Measurements from ENCODE around the gene AHCYL1.
"Not testable (repeated sequence)": the region's sequence is repeated elsewhere in the genome, so short reads cannot be mapped to it uniquely, and the experiment has no call there.

AHCYL1 gene

DNA sequence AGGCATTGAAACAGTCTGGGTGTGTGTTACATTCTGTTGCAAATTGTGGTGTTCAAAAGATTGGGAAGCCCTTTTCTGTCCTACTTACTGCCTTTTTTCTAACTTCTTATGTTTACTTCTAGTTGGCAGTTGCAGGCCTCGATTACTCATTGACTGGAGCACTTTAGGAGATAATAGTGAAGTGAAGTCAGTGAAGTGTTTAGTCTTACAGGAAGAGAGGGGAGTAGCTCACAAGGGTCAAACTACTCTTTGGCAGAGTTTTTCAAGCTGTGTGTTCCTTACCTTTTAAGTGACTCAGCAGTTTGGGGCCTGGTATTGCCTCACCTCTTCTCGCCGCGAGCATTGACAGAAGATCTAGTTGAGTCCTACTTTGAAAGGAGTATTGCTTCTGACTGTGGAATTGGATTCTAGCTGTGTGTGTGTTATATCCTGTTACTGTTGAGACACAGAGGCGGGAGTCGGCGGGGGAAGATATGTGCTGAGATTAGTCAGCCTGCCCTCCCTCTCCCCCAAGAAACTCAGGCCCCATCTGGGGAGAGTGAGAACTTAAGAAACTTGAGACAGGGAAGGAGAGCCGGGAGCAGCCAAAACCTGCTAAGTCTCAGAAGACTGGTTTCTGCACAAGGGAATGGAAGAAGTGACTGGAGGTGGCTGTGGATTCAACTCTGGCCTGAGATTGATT, 19.3 kb downstream of the AHCYL1 start:
- DNase-seq = peak; percentile 41

DNA sequence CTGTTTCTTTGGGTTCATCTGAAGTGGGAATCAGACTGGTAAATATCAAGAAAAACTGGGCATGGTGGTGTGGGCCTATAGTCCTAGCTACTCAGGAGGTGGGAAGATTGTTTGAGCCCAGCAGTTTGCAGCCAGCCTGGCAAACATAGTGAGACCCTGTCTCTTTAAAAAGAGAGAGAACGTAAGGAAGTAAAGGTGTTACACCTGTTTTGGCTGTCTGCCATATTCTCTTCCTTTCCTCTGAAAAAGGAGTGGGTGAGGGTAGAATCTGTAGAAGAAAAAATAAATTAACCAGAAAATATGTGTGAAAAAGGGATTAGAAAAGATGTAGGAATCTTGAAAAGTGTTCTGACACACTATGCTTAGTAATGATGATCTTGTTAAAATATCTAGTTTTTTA, 20.0 kb downstream of the AHCYL1 start:
- DNase-seq = no peak

DNA sequence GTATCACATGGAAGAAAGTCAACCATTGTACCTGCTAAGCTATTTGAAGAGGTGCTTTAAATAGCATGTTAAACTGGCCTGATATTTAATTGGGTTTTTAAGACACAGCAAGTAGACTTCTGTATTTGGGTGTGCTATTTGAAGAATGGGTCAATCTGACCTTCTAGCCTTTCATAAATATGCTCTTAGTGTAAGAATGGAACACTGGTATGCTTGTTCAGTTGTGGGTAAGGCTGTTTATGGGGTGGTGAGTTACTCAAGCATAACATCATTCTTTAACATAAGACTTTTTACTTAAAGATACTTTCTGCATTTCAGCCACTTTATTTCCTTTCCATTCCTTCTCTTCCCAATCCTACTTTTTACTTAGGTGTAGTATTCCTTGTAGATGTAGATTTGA, 21.4 kb downstream of the AHCYL1 start:
- DNase-seq = no peak

DNA sequence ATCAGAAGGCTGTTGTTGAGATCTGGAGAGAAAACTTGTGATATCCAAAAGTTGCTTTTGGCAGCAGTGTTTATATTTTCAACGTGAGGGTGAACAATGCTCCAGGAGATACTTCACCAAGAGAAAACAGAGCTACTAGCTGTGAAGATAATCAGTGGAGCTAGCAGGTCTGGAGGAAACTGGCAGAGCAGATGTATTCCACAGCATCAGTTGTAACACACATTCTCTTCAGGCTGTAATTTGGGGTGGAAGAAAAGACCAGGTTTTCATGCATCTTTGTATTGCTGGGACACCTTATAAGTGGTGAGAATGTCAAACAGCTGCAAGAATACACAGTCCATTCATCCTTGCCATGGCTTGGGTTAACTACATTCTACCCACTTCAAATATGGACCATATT, 22.0 kb downstream of the AHCYL1 start:
- no peak for DNase-seq

DNA sequence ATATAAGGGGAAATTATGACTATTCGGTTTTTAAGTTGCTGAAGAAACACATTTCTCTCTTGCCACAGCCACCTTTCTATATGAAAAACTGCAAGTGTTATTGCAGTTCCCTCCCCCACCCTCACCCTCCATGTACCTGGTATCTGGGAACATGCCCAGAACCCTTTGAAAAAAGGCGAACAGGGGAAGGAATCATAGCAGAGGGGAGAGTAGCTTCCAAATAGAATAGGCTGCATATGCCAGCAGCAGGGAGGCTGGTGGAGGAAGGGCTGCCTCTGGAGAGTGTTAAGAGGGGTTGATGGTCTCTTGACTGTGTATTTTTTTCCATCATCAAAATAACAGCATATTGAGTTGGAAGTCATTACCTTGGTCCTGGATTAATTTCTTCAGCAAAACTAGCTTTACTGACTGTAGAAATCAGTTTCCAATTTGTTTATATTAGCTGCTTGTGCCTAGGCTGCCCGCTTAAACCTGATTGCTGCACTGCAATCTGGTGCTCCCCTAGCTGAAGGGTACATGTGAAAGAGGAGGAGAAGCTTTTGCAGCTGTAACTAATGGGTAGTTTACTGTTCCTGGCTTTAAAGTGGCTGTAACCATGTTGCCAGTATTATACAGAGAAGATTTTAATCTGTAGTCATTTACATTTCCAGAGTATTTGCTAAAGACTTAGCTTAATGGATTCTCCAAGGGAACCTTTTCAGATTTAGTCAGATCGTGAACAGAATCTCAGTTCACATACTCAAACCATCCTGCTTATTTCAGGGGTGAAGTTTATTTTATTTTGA, 22.7 kb downstream of the AHCYL1 start:
- no peak for DNase-seq

DNA sequence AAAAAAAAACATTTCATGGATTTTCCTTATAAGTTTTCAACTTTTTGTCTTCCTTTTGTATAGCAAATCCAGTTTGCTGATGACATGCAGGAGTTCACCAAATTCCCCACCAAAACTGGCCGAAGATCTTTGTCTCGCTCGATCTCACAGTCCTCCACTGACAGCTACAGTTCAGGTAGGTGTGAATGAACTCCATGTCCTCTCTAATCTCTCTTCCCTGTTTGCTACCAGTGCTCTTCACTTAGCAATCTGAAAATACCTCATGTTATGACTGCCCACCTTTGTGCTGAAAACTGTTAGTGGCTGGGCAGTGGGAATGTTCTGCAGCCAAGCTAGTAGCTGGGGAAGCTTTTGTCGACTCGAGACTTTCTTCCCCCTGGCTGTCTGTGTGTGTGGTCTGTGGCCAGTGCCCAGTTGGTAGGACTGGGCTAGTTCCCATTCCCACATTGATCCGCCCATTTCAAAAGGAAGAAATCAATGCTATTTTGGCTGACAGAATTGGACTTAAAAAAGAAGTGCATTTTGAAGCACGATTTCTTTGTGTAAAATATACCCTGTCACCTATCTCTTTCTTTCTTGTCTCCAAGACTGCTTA, 24.5 kb downstream of the AHCYL1 start:
- no peak for DNase-seq

DNA sequence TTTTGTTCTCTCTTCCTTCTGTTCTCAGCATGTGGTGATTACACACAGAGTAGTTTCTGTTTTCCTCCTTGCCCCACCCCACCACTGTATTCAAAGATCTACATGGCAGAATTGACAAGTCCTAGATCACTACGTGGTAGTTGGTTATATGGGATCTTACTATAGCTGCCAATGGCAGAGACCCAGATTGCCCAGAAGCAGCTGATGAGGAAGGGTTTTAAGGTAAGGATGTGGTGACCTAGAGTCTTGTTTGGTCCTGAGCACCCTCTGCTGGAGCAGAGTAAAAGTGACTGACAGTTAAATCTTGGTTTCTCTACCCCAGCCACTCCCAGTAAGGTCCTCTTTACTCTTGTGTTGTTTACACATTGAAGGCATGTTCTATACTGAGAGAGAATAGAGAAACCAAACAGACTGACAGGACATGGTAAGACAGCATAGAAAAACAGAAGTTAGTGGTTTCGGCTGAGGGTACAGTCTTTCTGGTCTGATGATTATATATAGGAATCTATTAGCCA, 27.0 kb downstream of the AHCYL1 start:
- DNase-seq = peak; percentile 14

DNA sequence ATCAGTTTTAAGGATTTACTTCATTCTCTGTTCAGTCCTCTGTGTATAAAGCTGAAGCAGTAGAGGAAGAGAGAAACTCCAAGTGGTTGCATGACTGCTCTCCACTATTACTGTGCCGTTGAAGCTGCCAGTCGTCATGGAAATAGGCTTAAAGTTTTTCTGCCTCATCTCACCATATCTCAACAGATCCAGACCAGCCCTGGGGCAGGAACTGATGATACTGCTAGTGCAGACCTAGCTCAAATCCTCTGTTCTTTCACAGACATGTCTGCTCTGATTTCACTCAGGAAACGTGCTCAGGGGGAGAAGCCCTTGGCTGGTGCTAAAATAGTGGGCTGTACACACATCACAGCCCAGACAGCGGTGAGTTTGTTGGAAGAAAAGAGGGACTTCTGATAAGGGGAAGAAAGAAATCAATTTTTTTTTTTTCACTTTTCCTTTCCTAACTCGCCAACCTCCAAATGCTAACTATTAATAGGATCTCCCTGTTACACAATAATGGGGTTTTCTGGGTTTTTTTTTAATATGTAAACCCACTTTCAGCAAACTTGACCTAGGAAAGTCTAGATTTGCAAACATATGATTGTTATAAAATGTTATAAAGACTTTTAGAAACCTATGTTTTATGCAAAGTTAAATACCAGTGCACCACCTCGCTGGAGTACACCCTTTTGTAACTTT, 27.7 kb downstream of the AHCYL1 start:
- no peak for DNase-seq

DNA sequence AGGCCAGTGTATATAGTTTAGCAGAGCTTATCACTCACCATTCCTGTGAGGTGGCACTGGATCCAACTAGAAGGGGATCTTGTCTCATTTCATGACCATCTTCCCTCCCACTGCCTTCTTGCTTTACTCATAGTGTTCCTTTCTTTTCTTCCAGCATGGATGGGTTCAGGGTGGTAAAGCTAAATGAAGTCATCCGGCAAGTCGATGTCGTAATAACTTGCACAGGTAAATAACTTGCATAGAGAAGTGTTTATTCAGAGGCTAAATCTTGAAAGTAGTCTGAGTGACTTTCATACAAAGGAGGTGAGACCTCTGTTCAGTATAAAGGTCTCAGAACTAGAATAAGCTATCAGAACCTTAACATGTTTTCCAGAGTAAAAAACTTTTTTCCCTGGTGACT, 33.2 kb downstream of the AHCYL1 start:
- DNase-seq = no peak

DNA sequence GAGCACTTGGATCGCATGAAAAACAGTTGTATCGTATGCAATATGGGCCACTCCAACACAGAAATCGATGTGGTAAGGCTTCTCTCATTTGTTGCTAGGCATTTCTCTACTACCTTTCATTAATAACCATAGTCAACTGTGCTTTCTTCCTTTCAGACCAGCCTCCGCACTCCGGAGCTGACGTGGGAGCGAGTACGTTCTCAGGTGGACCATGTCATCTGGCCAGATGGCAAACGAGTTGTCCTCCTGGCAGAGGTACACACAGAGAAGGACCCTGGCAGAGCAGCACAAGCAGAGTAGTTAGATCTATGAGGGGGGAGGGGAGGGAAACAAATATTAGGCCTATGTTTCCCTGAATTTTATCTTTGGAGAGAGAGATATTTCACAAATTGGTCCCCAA, 33.8 kb downstream of the AHCYL1 start:
- no peak for DNase-seq

DNA sequence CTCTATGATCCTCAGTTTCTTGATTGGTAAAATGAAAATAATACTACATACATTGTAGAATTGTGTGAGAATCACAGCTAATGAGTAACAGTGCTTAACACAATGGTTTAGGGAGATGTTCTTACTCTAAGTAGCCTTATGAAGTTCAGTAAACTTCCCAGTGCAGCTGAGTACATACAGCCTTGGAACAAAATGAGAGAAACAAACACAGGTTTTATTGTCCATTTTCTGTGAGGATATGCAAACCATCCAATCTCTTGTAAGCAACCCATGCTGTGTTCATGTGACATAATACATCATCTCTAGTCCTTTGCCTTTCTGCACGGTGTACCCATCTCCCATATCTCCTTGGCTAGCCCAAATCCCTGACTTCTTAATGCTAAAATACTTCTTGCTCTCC, 35.2 kb downstream of the AHCYL1 start:
- no peak for DNase-seq

DNA sequence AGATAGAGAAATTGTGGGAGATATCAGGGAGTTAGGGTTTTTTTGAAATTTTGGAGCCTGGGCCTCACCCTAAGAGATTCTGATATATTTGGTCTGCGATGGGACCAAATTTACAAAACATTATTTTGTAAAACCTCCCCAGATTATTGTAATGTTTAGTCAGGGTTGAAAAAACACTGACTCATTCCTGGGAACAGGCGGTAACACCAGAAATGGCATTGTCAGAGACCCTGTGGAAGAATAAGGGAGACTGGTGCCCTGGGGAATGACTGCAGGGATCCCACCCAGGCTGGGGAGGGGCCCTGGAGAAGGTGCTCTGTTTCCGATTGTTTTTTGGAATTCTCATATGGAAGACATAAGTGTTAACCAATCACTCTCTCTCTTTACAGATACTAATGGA, 36.7 kb downstream of the AHCYL1 start:
- no peak for DNase-seq

DNA sequence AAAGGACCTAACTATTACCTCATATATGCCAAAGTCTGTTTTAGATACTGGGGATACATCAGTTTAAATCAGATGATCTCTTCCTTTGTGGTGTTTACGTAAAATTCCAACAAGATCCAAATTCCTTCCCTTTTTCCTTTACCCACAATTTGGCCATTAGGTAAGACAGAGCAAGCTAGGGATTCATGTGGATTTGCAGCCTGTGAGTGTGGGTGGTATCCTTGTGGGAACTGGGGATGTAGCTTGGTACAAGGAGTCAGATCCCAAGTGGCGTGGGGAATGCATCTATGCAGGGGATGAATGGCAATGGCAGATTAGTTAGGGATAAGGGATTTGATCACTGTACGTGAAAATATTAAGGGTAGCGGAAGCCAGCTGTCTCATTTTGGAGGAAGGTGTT, 40.0 kb downstream of the AHCYL1 start:
- no peak for DNase-seq

DNA sequence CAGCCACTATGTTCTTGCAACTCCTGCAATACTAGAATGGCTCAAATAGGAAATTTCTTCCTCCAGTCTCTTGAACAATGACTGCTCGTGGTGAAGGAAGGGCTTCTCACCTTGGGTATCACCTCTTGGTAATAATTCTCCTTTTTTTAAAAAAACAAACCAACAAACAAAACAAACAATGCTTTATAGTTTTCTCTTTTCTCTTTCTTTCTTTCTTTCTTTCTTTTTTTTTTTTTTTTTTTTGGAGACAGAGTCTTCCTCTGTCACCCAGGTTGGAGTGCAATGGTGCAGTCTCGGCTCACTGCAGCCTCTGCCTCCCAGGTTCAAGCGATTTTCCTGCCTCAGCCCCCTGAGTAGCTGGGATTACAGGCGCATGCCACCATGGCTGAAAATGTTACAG, 46.1 kb downstream of the AHCYL1 start:
- not testable (repeated sequence) for DNase-seq

DNA sequence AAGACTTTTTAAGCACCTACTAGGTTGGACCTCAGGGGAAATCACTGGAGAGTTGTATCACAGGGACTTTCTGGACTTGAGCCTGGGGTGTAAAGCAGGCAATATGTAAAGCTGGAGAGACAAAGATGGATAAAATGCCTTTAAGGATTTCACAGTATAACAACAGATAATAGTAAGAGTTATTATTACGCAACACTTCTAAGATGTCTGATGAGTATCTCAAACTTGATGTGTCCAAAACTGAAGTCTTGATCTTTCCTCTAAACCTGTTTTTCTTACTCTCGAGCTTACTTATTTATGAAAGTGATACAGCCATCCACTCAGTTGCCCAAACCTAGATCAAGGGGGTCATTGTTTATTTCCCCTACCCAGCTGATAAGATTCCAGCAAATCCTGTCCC, 47.8 kb downstream of the AHCYL1 start:
- no peak for DNase-seq

DNA sequence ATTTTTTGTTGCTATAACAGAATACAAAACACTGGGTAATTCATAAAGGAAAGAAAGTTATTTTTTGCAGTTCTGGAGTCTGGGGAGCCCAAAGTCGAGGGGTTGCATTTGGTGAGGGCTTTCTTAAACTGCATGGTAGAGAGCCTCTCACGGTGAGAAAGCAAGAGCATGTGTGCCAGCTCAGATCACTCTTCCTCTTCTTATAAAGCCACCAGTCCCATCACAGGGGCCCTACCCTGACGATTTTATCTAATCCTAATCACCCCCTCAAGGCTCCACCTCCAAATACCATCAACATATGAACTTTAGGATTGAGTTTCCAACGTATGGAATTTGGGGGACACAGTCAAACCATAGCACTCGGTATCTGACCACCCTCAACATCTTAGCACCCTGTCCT, 48.9 kb downstream of the AHCYL1 start:
- no peak for DNase-seq

DNA sequence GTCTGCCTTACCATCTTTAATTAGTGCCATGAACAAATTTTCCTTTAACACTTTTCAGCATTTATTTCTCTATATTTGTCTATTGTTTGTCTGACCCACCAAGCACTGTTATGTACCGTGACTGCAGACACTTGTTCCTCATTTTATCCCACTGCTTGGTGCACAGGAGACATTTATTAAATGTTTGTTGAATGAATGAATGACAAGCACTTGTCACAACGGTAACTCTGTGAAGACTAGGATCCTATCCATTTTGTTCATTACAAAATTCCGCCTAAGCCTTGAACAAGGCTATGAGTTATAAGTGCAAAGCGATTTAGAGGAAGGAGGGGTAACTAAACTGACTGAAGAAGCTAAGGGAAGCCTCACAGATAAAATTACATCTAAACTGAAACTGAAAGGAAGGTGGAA, 49.5 kb downstream of the AHCYL1 start:
- DNase-seq = no peak

DNA sequence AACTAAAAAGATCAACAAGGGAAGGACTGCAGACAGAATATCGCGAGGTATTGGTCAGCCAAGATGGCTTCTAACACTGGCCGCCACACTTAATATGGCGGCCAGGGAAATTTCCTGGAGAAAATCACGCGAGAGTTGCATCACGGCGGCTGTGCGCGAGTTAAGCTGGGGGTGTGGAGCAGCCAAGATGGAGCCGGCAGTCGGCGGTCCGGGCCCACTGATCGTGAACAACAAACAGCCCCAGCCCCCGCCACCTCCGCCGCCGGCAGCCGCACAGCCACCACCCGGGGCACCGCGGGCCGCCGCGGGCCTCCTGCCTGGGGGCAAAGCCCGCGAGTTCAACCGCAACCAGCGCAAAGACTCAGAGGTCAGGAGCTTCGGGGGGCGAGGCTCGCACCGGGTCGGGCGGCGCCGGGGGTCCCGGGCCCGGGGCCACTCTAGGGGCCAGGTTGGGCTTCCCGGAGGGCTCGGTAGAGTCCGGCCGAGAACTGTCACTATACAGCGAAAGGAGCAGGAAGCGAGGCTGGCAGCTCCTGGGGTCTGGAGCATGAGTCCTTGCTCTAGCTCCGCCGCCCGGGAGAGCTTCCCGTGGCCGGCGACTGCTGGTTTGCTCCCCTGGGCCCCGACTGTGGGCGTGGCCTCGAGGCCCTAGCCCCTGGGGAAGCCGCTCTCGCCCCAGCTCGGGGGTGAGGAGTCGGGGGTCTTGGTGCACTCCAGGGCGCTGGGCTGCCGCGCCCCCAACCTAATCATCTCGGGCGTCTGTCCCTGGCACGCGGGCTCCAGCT, 50.1 kb downstream of the AHCYL1 start, which contains the start of gene STRIP1:
STRIP1 (plus strand) TSS at position 174 of the 785 bp plus-strand sequence; CDS start at position 188, 14 bp downstream.
- DNase-seq = peak; percentile 91

DNA sequence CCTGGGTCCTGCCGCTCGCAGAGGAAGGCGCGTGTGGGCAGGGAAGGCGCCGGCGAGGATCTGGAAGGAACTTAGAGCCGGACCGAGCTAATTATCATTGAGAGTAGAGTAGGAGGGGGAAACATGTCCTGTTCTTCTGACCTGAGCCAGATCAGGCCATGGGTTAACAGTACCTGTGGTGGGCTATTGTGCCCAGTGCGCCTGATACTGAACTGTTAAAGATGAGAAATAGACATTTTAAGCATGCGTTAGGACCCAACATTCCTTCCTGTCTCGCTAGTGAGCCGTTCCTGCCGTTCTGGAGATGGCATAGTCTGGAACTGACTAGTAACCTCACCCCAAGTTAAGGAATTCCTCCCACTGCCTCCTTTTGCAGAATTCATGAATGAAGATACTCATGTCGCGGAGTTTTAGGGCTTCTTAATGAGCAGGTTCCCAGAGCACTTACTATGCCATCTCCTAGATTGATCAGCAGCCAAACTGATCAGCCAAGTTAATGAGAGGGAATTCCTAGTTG, 50.7 kb downstream of the AHCYL1 start:
- DNase-seq = no peak

DNA sequence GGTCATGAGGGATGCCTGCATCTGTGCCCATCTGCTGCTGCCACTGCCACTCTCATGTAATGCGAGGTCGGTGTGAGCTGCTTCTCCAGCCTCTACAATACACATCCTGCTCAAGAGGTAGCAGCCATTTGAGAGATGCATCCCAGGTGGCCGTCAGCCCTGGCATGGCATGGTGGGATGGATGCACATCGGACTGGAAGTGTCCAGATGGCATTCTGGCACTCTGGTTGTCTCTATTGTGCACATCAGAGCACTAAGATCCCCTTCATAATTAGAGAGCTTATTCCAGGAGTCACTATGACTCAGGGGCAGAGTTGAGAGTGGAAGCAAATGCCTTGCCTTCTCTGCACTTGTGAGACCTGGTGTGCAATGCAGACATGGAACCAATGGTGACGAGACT, 53.7 kb downstream of the AHCYL1 start:
- DNase-seq = no peak

DNA sequence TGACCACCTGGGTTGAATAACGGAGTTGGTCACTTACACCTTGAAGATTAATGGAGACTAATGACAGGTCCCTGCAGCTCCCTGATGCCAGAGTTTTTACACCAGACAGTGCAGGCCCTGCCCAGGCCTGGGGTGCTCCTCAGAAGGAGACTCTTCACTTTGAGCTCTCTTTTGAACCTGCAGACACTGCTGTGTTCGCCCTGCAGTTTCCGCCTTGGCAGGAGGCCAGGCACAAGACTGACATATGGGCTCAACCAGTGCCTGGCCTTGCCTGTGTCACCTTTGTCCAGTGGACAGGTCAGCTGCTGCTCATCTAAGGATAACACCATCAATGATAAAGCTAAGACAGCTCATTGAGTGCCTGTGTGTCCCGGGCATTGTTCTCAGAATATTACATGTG, 55.1 kb downstream of the AHCYL1 start:
- no peak for DNase-seq

DNA sequence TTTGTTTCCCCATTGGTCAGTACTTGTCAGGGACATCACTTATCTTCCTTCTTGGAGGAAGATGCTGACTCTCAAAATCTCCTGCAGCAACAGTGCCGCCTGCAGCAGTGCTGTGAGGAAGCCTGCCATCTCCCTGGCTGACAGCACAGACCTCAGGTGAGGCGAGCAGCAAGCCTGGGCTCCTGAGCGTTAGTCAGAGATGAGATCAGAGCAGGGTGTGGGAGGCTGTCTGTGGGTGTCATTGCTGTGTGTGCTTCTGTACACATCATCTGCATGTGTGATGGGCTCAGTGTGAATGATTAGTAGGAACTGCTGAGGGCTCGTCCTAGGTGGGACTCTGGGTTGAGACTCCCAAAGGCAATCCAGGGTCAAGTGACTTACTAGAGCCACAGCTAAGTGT, 56.0 kb downstream of the AHCYL1 start:
- DNase-seq = no peak

Data from GDM1 (cell line).